ENCODE results near the gene BOK.
A peak's percentile ranks its signal among the peaks of the same experiment; 100 is the strongest.
"Not testable (repeated sequence)": the region's sequence is repeated elsewhere in the genome, so short reads cannot be mapped to it uniquely, and the experiment has no call there.

BOK gene

GRCh38 chr2:241574911-241575623 is 16.5 kb downstream of the BOK start:
- DNase-seq: peak; percentile 48

- DNase-seq: peak; percentile 22
Measured at GRCh38 chr2:241575624-241576292, 17.2 kb downstream of the BOK start.

GRCh38 chr2:241576293-241576654 is 17.7 kb downstream of the BOK start:
- peak; percentile 57 for DNase-seq

- peak; percentile 27 for DNase-seq
Measured at GRCh38 chr2:241577413-241578122, 19.0 kb downstream of the BOK start.

GRCh38 chr2:241579281-241579680 is 20.7 kb downstream of the BOK start:
- peak; percentile 33 for DNase-seq

GRCh38 chr2:241582328-241582727 is 23.8 kb downstream of the BOK start:
- DNase-seq: no peak

- no peak for DNase-seq
Measured at GRCh38 chr2:241582806-241583205, 24.3 kb downstream of the BOK start.

- no peak for DNase-seq
Measured at GRCh38 chr2:241584436-241584835, 25.9 kb downstream of the BOK start.

- DNase-seq: no peak
Measured at GRCh38 chr2:241586564-241587264, 28.2 kb downstream of the BOK start.

GRCh38 chr2:241589863-241590262 is 31.3 kb downstream of the BOK start:
- not testable (repeated sequence) for DNase-seq

- not testable (repeated sequence) for DNase-seq
Measured at GRCh38 chr2:241590496-241591455, 32.2 kb downstream of the BOK start.

- DNase-seq: no peak
Measured at GRCh38 chr2:241592126-241592845, 33.7 kb downstream of the BOK start.

GRCh38 chr2:241593271-241593670 is 34.7 kb downstream of the BOK start:
- no peak for DNase-seq

- DNase-seq: peak; percentile 76
Measured at GRCh38 chr2:241595600-241596140, 37.1 kb downstream of the BOK start.

- peak; percentile 32 for DNase-seq
Measured at GRCh38 chr2:241597561-241597960, 39.0 kb downstream of the BOK start.

- no peak for DNase-seq
Measured at GRCh38 chr2:241598061-241598460, 39.5 kb downstream of the BOK start.

- no peak for DNase-seq
Measured at GRCh38 chr2:241598487-241598886, 39.9 kb downstream of the BOK start.

- DNase-seq: no peak
Measured at GRCh38 chr2:241599615-241600014, 41.1 kb downstream of the BOK start.

GRCh38 chr2:241601841-241602240 is 43.3 kb downstream of the BOK start:
- DNase-seq: no peak

GRCh38 chr2:241602720-241603119 is 44.2 kb downstream of the BOK start:
- no peak for DNase-seq

GRCh38 chr2:241603686-241604085 is 45.1 kb downstream of the BOK start:
- DNase-seq: no peak

All from islet precursor cell (in vitro differentiated cells).